HEK293 (cell line): Measurements from ENCODE around the gene EBP.

Source experiments
- ZNF311 ChIP-seq: fragments of 450-650 bp; formaldehyde crosslinking; IDR thresholded peaks from 2 replicates; pipeline ENCODE4 v1.5.1; 2017; ENCODE audit warnings: missing biosample characterization, missing genetic modification characterization, borderline replicate concordance
- ZNF544 ChIP-seq: fragments of 450-650 bp; formaldehyde crosslinking; IDR thresholded peaks from 2 replicates; pipeline ENCODE4 v1.5.0; 2017; ENCODE audit warnings: missing biosample characterization, missing genetic modification characterization
- TF ChIP-seq, protein P1 (sequence below): fragments of 450-650 bp; formaldehyde crosslinking; IDR thresholded peaks from 2 replicates; pipeline ENCODE4 v1.5.1; 2016; ENCODE audit warnings: missing biosample characterization, missing genetic modification characterization
- TF ChIP-seq, protein P2 (sequence below): fragments of 450-650 bp; formaldehyde crosslinking; IDR thresholded peaks from 2 replicates; pipeline ENCODE4 v1.5.1; 2016; ENCODE audit warnings: missing biosample characterization, missing genetic modification characterization

- TF ChIP-seq, protein P1, sequence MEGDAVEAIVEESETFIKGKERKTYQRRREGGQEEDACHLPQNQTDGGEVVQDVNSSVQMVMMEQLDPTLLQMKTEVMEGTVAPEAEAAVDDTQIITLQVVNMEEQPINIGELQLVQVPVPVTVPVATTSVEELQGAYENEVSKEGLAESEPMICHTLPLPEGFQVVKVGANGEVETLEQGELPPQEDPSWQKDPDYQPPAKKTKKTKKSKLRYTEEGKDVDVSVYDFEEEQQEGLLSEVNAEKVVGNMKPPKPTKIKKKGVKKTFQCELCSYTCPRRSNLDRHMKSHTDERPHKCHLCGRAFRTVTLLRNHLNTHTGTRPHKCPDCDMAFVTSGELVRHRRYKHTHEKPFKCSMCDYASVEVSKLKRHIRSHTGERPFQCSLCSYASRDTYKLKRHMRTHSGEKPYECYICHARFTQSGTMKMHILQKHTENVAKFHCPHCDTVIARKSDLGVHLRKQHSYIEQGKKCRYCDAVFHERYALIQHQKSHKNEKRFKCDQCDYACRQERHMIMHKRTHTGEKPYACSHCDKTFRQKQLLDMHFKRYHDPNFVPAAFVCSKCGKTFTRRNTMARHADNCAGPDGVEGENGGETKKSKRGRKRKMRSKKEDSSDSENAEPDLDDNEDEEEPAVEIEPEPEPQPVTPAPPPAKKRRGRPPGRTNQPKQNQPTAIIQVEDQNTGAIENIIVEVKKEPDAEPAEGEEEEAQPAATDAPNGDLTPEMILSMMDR (tag by site-specific recombination), result no peak
- TF ChIP-seq, protein P2, sequence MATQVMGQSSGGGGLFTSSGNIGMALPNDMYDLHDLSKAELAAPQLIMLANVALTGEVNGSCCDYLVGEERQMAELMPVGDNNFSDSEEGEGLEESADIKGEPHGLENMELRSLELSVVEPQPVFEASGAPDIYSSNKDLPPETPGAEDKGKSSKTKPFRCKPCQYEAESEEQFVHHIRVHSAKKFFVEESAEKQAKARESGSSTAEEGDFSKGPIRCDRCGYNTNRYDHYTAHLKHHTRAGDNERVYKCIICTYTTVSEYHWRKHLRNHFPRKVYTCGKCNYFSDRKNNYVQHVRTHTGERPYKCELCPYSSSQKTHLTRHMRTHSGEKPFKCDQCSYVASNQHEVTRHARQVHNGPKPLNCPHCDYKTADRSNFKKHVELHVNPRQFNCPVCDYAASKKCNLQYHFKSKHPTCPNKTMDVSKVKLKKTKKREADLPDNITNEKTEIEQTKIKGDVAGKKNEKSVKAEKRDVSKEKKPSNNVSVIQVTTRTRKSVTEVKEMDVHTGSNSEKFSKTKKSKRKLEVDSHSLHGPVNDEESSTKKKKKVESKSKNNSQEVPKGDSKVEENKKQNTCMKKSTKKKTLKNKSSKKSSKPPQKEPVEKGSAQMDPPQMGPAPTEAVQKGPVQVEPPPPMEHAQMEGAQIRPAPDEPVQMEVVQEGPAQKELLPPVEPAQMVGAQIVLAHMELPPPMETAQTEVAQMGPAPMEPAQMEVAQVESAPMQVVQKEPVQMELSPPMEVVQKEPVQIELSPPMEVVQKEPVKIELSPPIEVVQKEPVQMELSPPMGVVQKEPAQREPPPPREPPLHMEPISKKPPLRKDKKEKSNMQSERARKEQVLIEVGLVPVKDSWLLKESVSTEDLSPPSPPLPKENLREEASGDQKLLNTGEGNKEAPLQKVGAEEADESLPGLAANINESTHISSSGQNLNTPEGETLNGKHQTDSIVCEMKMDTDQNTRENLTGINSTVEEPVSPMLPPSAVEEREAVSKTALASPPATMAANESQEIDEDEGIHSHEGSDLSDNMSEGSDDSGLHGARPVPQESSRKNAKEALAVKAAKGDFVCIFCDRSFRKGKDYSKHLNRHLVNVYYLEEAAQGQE, result peak; percentile 69
- TF ChIP-seq ZNF311 (no peak), ZNF544 (tag by site-specific recombination) (no peak)
Measured at GRCh38 chrX:48573690-48574269, 52.2 kb downstream of the EBP start.
